ENCODE results near the gene GRID2. TPM values are rescaled to one million over a fixed set of nuclear protein-coding genes. Genes with fewer than 3 reads are reported as not detected.
"Not testable (repeated sequence)": the region's sequence is repeated elsewhere in the genome, so short reads cannot be mapped to it uniquely, and the experiment has no call there.

Gene GRID2
- total and polyA plus RNA-seq, 4 donors, result under 0.01 to 0.02 TPM; not detected in 2

- no peaks in the 10 kb centered on the region for H3K27me3 ChIP-seq (ENCODE audit: control insufficient read depth in 4 of 4, insufficient read depth in 4 of 4, low read length in 3 of 4)
- H3K4me3 ChIP-seq (ENCODE audit: low read depth in 1 of 3, low read length in 3 of 3), result no peak overlapping the region
- no peak overlapping the region for H3K9ac ChIP-seq (ENCODE audit: low read depth in 1 of 2, low read length in 2 of 2)
- no peaks in the 10 kb centered on the region for H3K36me3 ChIP-seq (ENCODE audit: control insufficient read depth in 4 of 4, insufficient read depth in 3 of 4, low read depth in 1 of 4, low read length in 3 of 4)
- TF ChIP-seq RXRA (IDR thresholded peaks at IDR 0.05) (no peak), REST (IDR thresholded peaks at IDR 0.05) (no peak), TAF1 (conservative IDR thresholded peaks at IDR 0.05) (no peak), YY1 (IDR thresholded peaks at IDR 0.05) (no peak), MAX (IDR thresholded peaks at IDR 0.05) (no peak)
- no peaks in the 10 kb centered on the region for H3K4me1 ChIP-seq (ENCODE audit: control insufficient read depth in 4 of 4, insufficient read depth in 4 of 4, low read length in 3 of 4)
- no peaks in the 10 kb centered on the region for H3K9me3 ChIP-seq (ENCODE audit: control insufficient read depth in 4 of 4, low read length in 3 of 4)
- H3K27ac ChIP-seq (ENCODE audit: low read depth in 1 of 2, low read length in 2 of 2), result no peak overlapping the region
- no peak for DNase-seq (ENCODE audit: low spot score)
These were observed 146.9 kb downstream of the GRID2 start for GRCh38 chr4:92450694-92451093.

- no peaks in the 10 kb centered on the region for H3K36me3 ChIP-seq (ENCODE audit: control insufficient read depth in 4 of 4, insufficient read depth in 3 of 4, low read depth in 1 of 4, low read length in 3 of 4)
- H3K27me3 ChIP-seq (ENCODE audit: control insufficient read depth in 4 of 4, insufficient read depth in 4 of 4, low read length in 3 of 4), result no peaks in the 10 kb centered on the region
- H3K4me3 ChIP-seq (ENCODE audit: low read depth in 1 of 3, low read length in 3 of 3), result no peak overlapping the region
- DNase-seq (ENCODE audit: low spot score), result no peak
- H3K9ac ChIP-seq (ENCODE audit: low read depth in 1 of 2, low read length in 2 of 2), result no peak overlapping the region
- TF ChIP-seq FOXA2 (IDR thresholded peaks at IDR 0.05) (no peak), REST (IDR thresholded peaks at IDR 0.05) (no peak), HNF4G (IDR thresholded peaks at IDR 0.05) (no peak), RAD21 (IDR thresholded peaks at IDR 0.05) (no peak), GABPA (IDR thresholded peaks at IDR 0.05 in 1 of 2, conservative IDR thresholded peaks at IDR 0.05 in 1 of 2) (no peak), JUND (IDR thresholded peaks at IDR 0.05) (no peak), NR2F2 (IDR thresholded peaks at IDR 0.05) (no peak), SP1 (IDR thresholded peaks at IDR 0.05) (no peak), EGR1 (IDR thresholded peaks at IDR 0.05; ENCODE audit: low read depth in 2 of 2) (no peak), MAX (IDR thresholded peaks at IDR 0.05) (no peak), HNF4A (conservative IDR thresholded peaks at IDR 0.05) (no peak), ZBTB33 (IDR thresholded peaks at IDR 0.05) (no peak), ATF3 (IDR thresholded peaks at IDR 0.05) (no peak), YY1 (IDR thresholded peaks at IDR 0.05) (no peak), CTCF (IDR thresholded peaks at IDR 0.05; ENCODE audit: low read depth, low read length, missing input control) (no peak), RXRA (IDR thresholded peaks at IDR 0.05) (no peak), FOXA1 (IDR thresholded peaks at IDR 0.05) (no peak), TAF1 (conservative IDR thresholded peaks at IDR 0.05) (no peak)
- H3K4me1 ChIP-seq (ENCODE audit: control insufficient read depth in 4 of 4, insufficient read depth in 4 of 4, low read length in 3 of 4), result no peaks in the 10 kb centered on the region
- H3K9me3 ChIP-seq (ENCODE audit: control insufficient read depth in 4 of 4, low read length in 3 of 4), result no peaks in the 10 kb centered on the region
- no peak overlapping the region for H3K27ac ChIP-seq (ENCODE audit: low read depth in 1 of 2, low read length in 2 of 2)
These were observed 148.0 kb downstream of the GRID2 start for GRCh38 chr4:92451782-92452181.

GRCh38 chr4:92452383-92452782 lies 148.6 kb downstream of the GRID2 start:
- DNase-seq (ENCODE audit: low spot score); H3K4me3 ChIP-seq (ENCODE audit: low read depth in 1 of 3, low read length in 3 of 3); H3K36me3 ChIP-seq (ENCODE audit: control insufficient read depth in 4 of 4, insufficient read depth in 3 of 4, low read depth in 1 of 4, low read length in 3 of 4); H3K9me3 ChIP-seq (ENCODE audit: control insufficient read depth in 4 of 4, low read length in 3 of 4); H3K4me1 ChIP-seq (ENCODE audit: control insufficient read depth in 4 of 4, insufficient read depth in 4 of 4, low read length in 3 of 4); H3K27me3 ChIP-seq (ENCODE audit: control insufficient read depth in 4 of 4, insufficient read depth in 4 of 4, low read length in 3 of 4); H3K9ac ChIP-seq (ENCODE audit: low read depth in 1 of 2, low read length in 2 of 2); H3K27ac ChIP-seq (ENCODE audit: low read depth in 1 of 2, low read length in 2 of 2): not testable (repeated sequence)
- 81% methylated on average over 2 of the region's 2 CpGs for WGBS

Measured in liver (tissue), 9 donors.